H1 (cell line): ENCODE measurements around the gene SH3RF2. TPM values are rescaled to one million over a fixed set of nuclear protein-coding genes. Genes with fewer than 3 reads are reported as not detected.

Source experiments
- CTCF ChIA-PET: fragments of 300-600 bp; sonication (Branson Sonifier 250); formaldehyde crosslinking; loops from one replicate; lab custom pipeline; 2021; ENCODE audit not compliant: partially characterized antibody; lab: Charles Lee
- POLR2A ChIA-PET: fragments of 300-600 bp; sonication (Branson Sonifier 250); formaldehyde crosslinking; loops from one replicate; lab custom pipeline; 2021; ENCODE audit warnings: inconsistent platforms; ENCODE audit not compliant: partially characterized antibody; lab: Charles Lee
- DNase-seq, 2 experiments: peaks; one replicate each; pipeline versions ENCODE4 v3.0.0 to v3.0.0-alpha.2; 2010 to 2022; ENCODE audit warnings: low spot score in 2 of 2, low read depth in 1 of 2, mixed read lengths in 1 of 2
- FAIRE-seq: peaks from 2 replicates; lab custom pipeline; 2011; peaks lifted over from hg19 to GRCh38; lab: Jason Lieb, UNC
- H2AFZ ChIP-seq: 2 replicates; pipeline ENCODE4 v1.8.1; 2012; ENCODE audit warnings: low read length, inconsistent platforms
- H2AK5ac ChIP-seq: 2 replicates; pipeline ENCODE4 v1.6.1; 2013; ENCODE audit warnings: low read depth, low read length
- H2BK120ac ChIP-seq: replicated peaks from 2 replicates; pipeline ENCODE3; 2013; ENCODE audit warnings: low read depth, low read length, inconsistent platforms
- H2BK12ac ChIP-seq: 2 replicates; pipeline ENCODE4 v1.6.1; 2013; ENCODE audit warnings: low read depth, low read length
- H2BK15ac ChIP-seq: 2 replicates; pipeline ENCODE4 v1.6.1; 2013; ENCODE audit warnings: low read length
- H2BK20ac ChIP-seq: 2 replicates; pipeline ENCODE4 v1.6.1; 2013; ENCODE audit warnings: low read length
- H2BK5ac ChIP-seq: 2 replicates; pipeline ENCODE4 v1.6.1; 2013; ENCODE audit warnings: low read depth, low read length
- H3K14ac ChIP-seq: 2 replicates; pipeline ENCODE4 v1.6.1; 2013; ENCODE audit warnings: inconsistent platforms; ENCODE audit not compliant: insufficient read length
- H3K18ac ChIP-seq: 2 replicates; pipeline ENCODE4 v1.6.1; 2013; ENCODE audit warnings: low read length; ENCODE audit errors: extremely low read depth
- H3K23ac ChIP-seq: 2 replicates; pipeline ENCODE4 v1.6.1; 2013; ENCODE audit warnings: inconsistent platforms; ENCODE audit not compliant: insufficient read length
- H3K23me2 ChIP-seq: 2 replicates; pipeline ENCODE4 v1.6.1; 2013; ENCODE audit warnings: low read depth, low read length
- H3K27ac ChIP-seq: 2 replicates; pipeline ENCODE4 v1.6.1; 2011; ENCODE audit warnings: low read depth, low read length, inconsistent platforms
- H3K27me3 ChIP-seq, 4 experiments: replicated peaks in 1 of 4; 1 replicate in 1 of 4; 2 replicates in 3 of 4; pipeline versions ENCODE4 v1.6.1 to v1.8.1; 2011 to 2013; ENCODE audit warnings: low read length in 3 of 4, mild to moderate bottlenecking in 3 of 4, inconsistent platforms in 2 of 4, mixed read lengths in 2 of 4, moderate library complexity in 1 of 4; ENCODE audit not compliant: control insufficient read depth in 3 of 4, insufficient read depth in 3 of 4; ENCODE audit errors: extremely low read depth in 1 of 4
- H3K36me3 ChIP-seq, 4 experiments: 2 replicates each; pipeline versions ENCODE4 v1.6.1 to v1.8.1; 2011 to 2013; ENCODE audit warnings: mild to moderate bottlenecking in 4 of 4, low read length in 3 of 4, moderate library complexity in 2 of 4, control low read depth in 1 of 4, inconsistent platforms in 1 of 4; ENCODE audit not compliant: insufficient read depth in 4 of 4, control insufficient read depth in 2 of 4
- H3K4ac ChIP-seq: replicated peaks from 2 replicates; pipeline ENCODE3; 2013; ENCODE audit warnings: low read length, low read depth, mixed read lengths, inconsistent platforms; ENCODE audit not compliant: insufficient read length
- H3K4me1 ChIP-seq, 4 experiments: replicated peaks in 1 of 4; 1 replicate in 1 of 4; 2 replicates in 3 of 4; pipeline versions ENCODE4 v1.6.1 to v1.8.1; 2011 to 2013; ENCODE audit warnings: low read length in 3 of 4, inconsistent platforms in 2 of 4, mixed read lengths in 1 of 4; ENCODE audit not compliant: insufficient read depth in 4 of 4, control insufficient read depth in 3 of 4
- H3K4me2 ChIP-seq, 2 experiments: 2 replicates each; pipeline versions ENCODE4 v1.6.1 to v1.8.1; 2011 to 2013; ENCODE audit warnings: low read depth in 2 of 2, low read length in 2 of 2, control low read depth in 1 of 2, inconsistent platforms in 1 of 2, mild to moderate bottlenecking in 1 of 2; ENCODE audit not compliant: insufficient read depth in 1 of 2
- H3K4me3 ChIP-seq, 4 experiments: fragments of 200-600, 300-600 bp in 1 of 4; sonication (generic), shearing (Covaris generic), sonication (Bioruptor Twin) in 1 of 4; 2 replicates each; pipeline versions ENCODE4 v1.5.1 to v1.8.1; 2011 to 2016; ENCODE audit warnings: low read length in 4 of 4, low read depth in 3 of 4, control low read depth in 2 of 4, inconsistent platforms in 2 of 4, mild to moderate bottlenecking in 2 of 4, mixed read lengths in 1 of 4, moderate library complexity in 1 of 4; ENCODE audit not compliant: insufficient read depth in 2 of 4; ENCODE audit errors: extremely low read depth in 1 of 4
- H3K56ac ChIP-seq: replicated peaks from 2 replicates; pipeline ENCODE3; 2013; ENCODE audit warnings: low read depth, mild to moderate bottlenecking, mixed read lengths, low read length, inconsistent platforms; ENCODE audit not compliant: insufficient read length
- H3K79me1 ChIP-seq: 2 replicates; pipeline ENCODE4 v1.6.1; 2013; ENCODE audit warnings: low read depth, low read length, control low read depth
- H3K79me2 ChIP-seq, 2 experiments: 2 replicates each; pipeline versions ENCODE4 v1.6.1 to v1.8.1; 2012 to 2013; ENCODE audit warnings: low read length in 2 of 2, mild to moderate bottlenecking in 2 of 2, inconsistent platforms in 1 of 2; ENCODE audit not compliant: insufficient read depth in 2 of 2, control insufficient read depth in 1 of 2
- H3K9ac ChIP-seq, 4 experiments: replicated peaks in 1 of 4; 1 replicate in 1 of 4; 2 replicates in 3 of 4; pipeline versions ENCODE4 v1.6.1 to v1.8.1; 2011 to 2013; ENCODE audit warnings: low read depth in 3 of 4, low read length in 3 of 4, control low read depth in 2 of 4, mild to moderate bottlenecking in 2 of 4, moderate library complexity in 2 of 4, inconsistent platforms in 1 of 4; ENCODE audit errors: extremely low read depth in 1 of 4
- H3K9me3 ChIP-seq, 2 experiments: 2 replicates each; pipeline versions ENCODE4 v1.6.1 to v1.8.1; 2012 to 2013; ENCODE audit warnings: mild to moderate bottlenecking in 2 of 2, moderate library complexity in 2 of 2, control low read depth in 1 of 2, inconsistent platforms in 1 of 2, low read depth in 1 of 2, low read length in 1 of 2, mixed read lengths in 1 of 2; ENCODE audit not compliant: insufficient read depth in 2 of 2
- H4K20me1 ChIP-seq, 2 experiments: replicated peaks in 1 of 2; 2 replicates each; pipeline versions ENCODE3 to v1.8.1; 2011 to 2013; ENCODE audit warnings: inconsistent platforms in 2 of 2, low read length in 2 of 2, mild to moderate bottlenecking in 1 of 2; ENCODE audit not compliant: insufficient read depth in 2 of 2, control insufficient read depth in 1 of 2
- H4K5ac ChIP-seq: 2 replicates; pipeline ENCODE4 v1.6.1; 2013; ENCODE audit warnings: low read length, low read depth, mixed read lengths, inconsistent platforms; ENCODE audit not compliant: insufficient read length
- H4K8ac ChIP-seq: 2 replicates; pipeline ENCODE4 v1.8.0; 2013; ENCODE audit warnings: mild to moderate bottlenecking, moderate library complexity, low read length, inconsistent platforms; ENCODE audit not compliant: insufficient read depth; ENCODE audit errors: extremely low read depth
- H4K91ac ChIP-seq: replicated peaks from 2 replicates; pipeline ENCODE3; 2013; ENCODE audit warnings: low read length, mixed read lengths, inconsistent platforms; ENCODE audit not compliant: insufficient read length
- CBX5 ChIP-seq: fragments of 300-800, 300-1000 bp; sonication (generic); IDR thresholded peaks from 2 replicates; pipeline ENCODE4 v1.7.1; 2016; ENCODE audit warnings: antibody characterized with exemption, low read length, low read depth
- CHD1 ChIP-seq: IDR thresholded peaks from 2 replicates; pipeline ENCODE4 v1.6.1; 2012; ENCODE audit warnings: low read depth, low read length, improper control_type of control experiment
- EGR1 ChIP-seq: IDR thresholded peaks from 2 replicates; pipeline ENCODE4 v1.6.1; 2011; ENCODE audit warnings: low read depth, low read length, borderline replicate concordance
- HDAC2 ChIP-seq, 2 experiments: fragments of 300-600 bp in 1 of 2; sonication (generic) in 1 of 2; IDR thresholded peaks; 2 replicates each; pipeline ENCODE4 v1.6.1; 2011 to 2012; ENCODE audit warnings: low read depth in 2 of 2, low read length in 2 of 2, mild to moderate bottlenecking in 2 of 2, moderate library complexity in 2 of 2, borderline replicate concordance in 1 of 2, inconsistent platforms in 1 of 2
- JUN ChIP-seq: IDR thresholded peaks from 2 replicates; pipeline ENCODE4 v1.6.1; 2011; ENCODE audit warnings: low read depth, mild to moderate bottlenecking, improper control_type of control experiment, low read length
- JUND ChIP-seq: IDR thresholded peaks from 2 replicates; pipeline ENCODE4 v1.6.1; 2011; ENCODE audit warnings: mild to moderate bottlenecking, improper control_type of control experiment, low read length
- RBBP5 ChIP-seq: IDR thresholded peaks from 2 replicates; pipeline ENCODE4 v1.7.1; 2012; ENCODE audit warnings: low read depth, mild to moderate bottlenecking, inconsistent platforms, low read length, moderate library complexity, borderline replicate concordance
- RNF2 ChIP-seq: fragments of 200-900, 300-1000 bp; sonication (generic); IDR thresholded peaks from 2 replicates; pipeline ENCODE4 v1.7.1; 2016; ENCODE audit warnings: borderline replicate concordance, low read depth, mild to moderate bottlenecking, antibody characterized with exemption, low read length; ENCODE audit not compliant: poor library complexity, severe bottlenecking; ENCODE audit errors: missing control alignments
- SIN3A ChIP-seq, 2 experiments: IDR thresholded peaks in 1 of 2; conservative IDR thresholded peaks in 1 of 2; 2 replicates each; pipeline ENCODE4 v1.6.1; 2011 to 2012; ENCODE audit warnings: low read length in 2 of 2, improper control_type of control experiment in 1 of 2, low read depth in 1 of 2, mild to moderate bottlenecking in 1 of 2
- SRF ChIP-seq: IDR thresholded peaks from 2 replicates; pipeline ENCODE4 v1.6.1; 2011; ENCODE audit warnings: mild to moderate bottlenecking, low read depth, low read length, moderate library complexity
- TEAD4 ChIP-seq: IDR thresholded peaks from 2 replicates; pipeline ENCODE4 v1.6.1; 2012; ENCODE audit warnings: low read depth, low read length, inconsistent platforms, mixed read lengths
- WGBS, 2 experiments: shearing (Covaris generic) in 1 of 2; methylation state at CpG; one replicate each; pipeline versions ENCODE4 v1.1.6 to v1.1.7; 2013 to 2015; ENCODE audit warnings: low lambda C conversion rate in 2 of 2, mixed read lengths in 2 of 2, inconsistent platforms in 1 of 2, low coverage in 1 of 2, missing lambda C conversion rate in 1 of 2; ENCODE audit not compliant: insufficient replicate concordance in 2 of 2, insufficient coverage in 1 of 2, insufficient read length in 1 of 2; ENCODE audit errors: extremely low coverage in 1 of 2, missing lambda C conversion rate in 1 of 2; 5-methylcytosine and 5-hydroxymethylcytosine counted together
- polyA plus RNA-seq, 7 experiments: library from polyadenylated mRNA; depleted of rRNA in 3 of 7; stranded (reverse) in 5 of 7; unstranded in 2 of 7; fragments of >200 nt in 5 of 7; fragments of 200-250 nt in 2 of 7; gene quantifications; 1 replicate in 5 of 7; 2 replicates in 1 of 7; 4 replicates in 1 of 7; pipeline versions ENCODE4 v1.2.1 to v1.2.3, GENCODE V29; 2011 to 2013; ENCODE audit warnings: missing spikeins in 2 of 7, mixed read lengths in 2 of 7
- total RNA-seq: library from RNA; stranded (reverse); fragmentation: NEBNext Ultra II Directional; extraction: Animal tissue kit (Norgen Biotek cat#: 25700); gene quantifications from 2 replicates; pipeline ENCODE4 v1.2.1, GENCODE V29; 2021

SH3RF2 gene
- total and polyA plus RNA-seq, 2 of the 8 experiments (the other 6 are each of a cell fraction or from before 2014, with no cell fraction given): 0.80 to 0.95 TPM

- peak overlapping the region; percentile 28; the same call in 1 of the 2 replicates for H2BK12ac ChIP-seq
- H4K5ac ChIP-seq: no peak overlapping the region
- no peak overlapping the region for H2BK120ac ChIP-seq
- ChIA-PET POLR2A (interaction anchor here (0.6 to 1.1 kb wide), 3 partner anchors 26 to 102 kb away, joined by 3 read pairs; no protein-coding TSS in a partner anchor), CTCF (no interaction called here)
- no peaks in the 10 kb centered on the region for H3K79me2 ChIP-seq
- H4K91ac ChIP-seq: no peak overlapping the region
- no peak overlapping the region for H3K23ac ChIP-seq
- no peak overlapping the region for H4K8ac ChIP-seq
- H3K4me2 ChIP-seq: peak overlapping the region; percentile 14 to 53
- TF ChIP-seq CBX5 (no peak), HDAC2 (IDR thresholded peaks at IDR 0.05; ENCODE audit: borderline replicate concordance in 1 of 2, low read depth in 2 of 2, low read length in 2 of 2) (no peak), RNF2 (no peak), CHD1 (no peak), TEAD4 (peak; percentile 37; the same call in 1 of the 2 replicates), EGR1 (no peak), RBBP5 (no peak), SRF (no peak), JUN (no peak), SIN3A (conservative IDR thresholded peaks at IDR 0.05 in 1 of 2, IDR thresholded peaks at IDR 0.05 in 1 of 2; ENCODE audit: low read depth in 1 of 2, low read length in 2 of 2) (peak; percentile 60 to 76; a peak in 2 of 4 replicates), JUND (no peak)
- no peaks in the 10 kb centered on the region; a peak in 1 of 7 replicates for H3K27me3 ChIP-seq
- H2AK5ac ChIP-seq: no peak overlapping the region
- DNase-seq (no peak), FAIRE-seq (peak; percentile 13)
- H3K27ac ChIP-seq: no peak overlapping the region
- H2BK15ac ChIP-seq: no peak overlapping the region
- peak overlapping the region; percentile 3; the same call in 1 of the 2 replicates for H2BK5ac ChIP-seq
- H3K36me3 ChIP-seq: no peaks in the 10 kb centered on the region
- no peak overlapping the region for H2AFZ ChIP-seq
- no peak overlapping the region for H3K9ac ChIP-seq
- no peaks in the 10 kb centered on the region for H4K20me1 ChIP-seq
- no peak overlapping the region for H2BK20ac ChIP-seq
- peaks cover 6 to 37% (median 25%) of the 10 kb centered on the region in 4 experiments; a peak in 6 of 7 replicates for H3K4me1 ChIP-seq
- no peaks in the 10 kb centered on the region for H3K9me3 ChIP-seq
- no peaks in the 10 kb centered on the region for H3K79me1 ChIP-seq
- no peak overlapping the region; the same call in 1 of the 2 replicates for H3K18ac ChIP-seq
- 0 out of 2 replicates have a peak, but pooled peaks cover 5% of the 10 kb centered on the region for H3K23me2 ChIP-seq
- no peak overlapping the region for H3K56ac ChIP-seq
- WGBS, 2 experiments: 28% methylated on average over 4 of the region's 4 CpGs; no CpG with 5 or more reads in 1 of the 2 experiments
- no peak overlapping the region for H3K14ac ChIP-seq
- peak overlapping the region in 1 of 4 experiments; percentile 28; a peak in 1 of 8 replicates for H3K4me3 ChIP-seq
- no peak overlapping the region for H3K4ac ChIP-seq
Measured at GRCh38 chr5:146076455-146076854, 140.1 kb downstream of the SH3RF2 start.
